ENCODE data around the gene TSPOAP1. TPM values are rescaled to one million over a fixed set of nuclear protein-coding genes. Genes with fewer than 3 reads are reported as not detected.

The TSPOAP1 gene
- total RNA-seq, 4 donors from 2014 or later, result 19.5 to 35.4 (median 22.1) TPM

- Histone ChIP-seq H3K4me3 (replicated peaks in 1 of 3) (no peak overlapping the region), H3K4me1 (peaks cover 0 to 7% of the 10 kb centered on the region in 2 donors), H3K27ac (no peak overlapping the region), H3K9me3 (no peaks in the 10 kb centered on the region), H3K36me3 (peaks cover 3 to 5% of the 10 kb centered on the region in 2 donors), H3K27me3 (no peaks in the 10 kb centered on the region)
- DNase-seq, result no peak
- no peak for TF ChIP-seq POLR2A (IDR thresholded peaks at IDR 0.05)
- TF ChIP-seq CTCF (IDR thresholded peaks at IDR 0.05), result no peak
- intact Hi-C loops (cut with DNase I), result no loop called here
- 91 to 95% methylated on average over 6 of the region's 6 CpGs for WGBS, 2 donors
Observed at GRCh38 chr17:58339755-58340404, 11.3 kb upstream of the TSPOAP1 start.

- Histone ChIP-seq H3K9me3 (no peaks in the 10 kb centered on the region), H3K27ac (no peak overlapping the region), H3K36me3 (no peaks in the 10 kb centered on the region), H3K4me3 (replicated peaks in 1 of 3) (no peak overlapping the region), H3K4me1 (peaks cover 0 to 7% of the 10 kb centered on the region in 2 donors), H3K27me3 (no peaks in the 10 kb centered on the region)
- intact Hi-C loops (cut with DNase I), result no loop called here
- WGBS, 2 donors, result 58 to 61% methylated on average over 10 of the region's 10 CpGs
- DNase-seq, result no peak
- no peak for TF ChIP-seq CTCF (IDR thresholded peaks at IDR 0.05)
- no peak for TF ChIP-seq POLR2A (IDR thresholded peaks at IDR 0.05)
Observed at GRCh38 chr17:58338841-58339754, 10.5 kb upstream of the TSPOAP1 start.

- no peak for DNase-seq
- peak overlapping the region in 1 of 3 donors; percentile 30 for H3K27ac ChIP-seq
- H3K36me3 ChIP-seq, result no peaks in the 10 kb centered on the region
- H3K4me1 ChIP-seq, result peaks cover 0 to under 1% of the 10 kb centered on the region in 2 donors
- 80 to 87% methylated on average over 3 of the region's 3 CpGs for WGBS, 2 donors
- intact Hi-C loops (cut with DNase I), result no loop called here
- H3K27me3 ChIP-seq, result no peaks in the 10 kb centered on the region
- no peaks in the 10 kb centered on the region for H3K9me3 ChIP-seq
- no peak overlapping the region for H3K4me3 ChIP-seq (replicated peaks in 1 of 3)
- no peak for TF ChIP-seq CTCF (IDR thresholded peaks at IDR 0.05)
- TF ChIP-seq POLR2A (IDR thresholded peaks at IDR 0.05), result no peak
Observed at GRCh38 chr17:58338454-58338840, 9.9 kb upstream of the TSPOAP1 start.

- peak overlapping the region in 2 of 3 donors; percentile 28 to 61 for H3K27ac ChIP-seq
Observed at GRCh38 chr17:58337600-58338453, 9.2 kb upstream of the TSPOAP1 start.

More at GRCh38 chr17:58337600-58338453, 9.2 kb upstream of the TSPOAP1 start:
- TF ChIP-seq CTCF (IDR thresholded peaks at IDR 0.05) (no peak), POLR2A (IDR thresholded peaks at IDR 0.05) (no peak)
- Histone ChIP-seq H3K9me3 (no peaks in the 10 kb centered on the region), H3K36me3 (no peaks in the 10 kb centered on the region), H3K27me3 (no peaks in the 10 kb centered on the region), H3K4me3 (replicated peaks in 1 of 3) (no peak overlapping the region), H3K4me1 (no peaks in the 10 kb centered on the region)
- intact Hi-C loops (cut with DNase I), result no loop called here
- 39 to 43% methylated on average over 21 to 22 of the region's 23 CpGs for WGBS, 2 donors
- peak; percentile 33 to 35 for DNase-seq
